K562 (cell line): ENCODE data around the gene LAT. TPM values are rescaled to one million over a fixed set of nuclear protein-coding genes. Genes with fewer than 3 reads are reported as not detected.
A peak's percentile ranks its signal among the peaks of the same experiment; 100 is the strongest.

ENCODE experiments used
- EWSR1 ChIP-seq: fragments of 450-650 bp; IDR thresholded peaks from 2 replicates; pipeline ENCODE4 v1.6.1; 2018; ENCODE audit warnings: borderline replicate concordance, mild to moderate bottlenecking, low read depth, moderate library complexity; ENCODE audit not compliant: partially characterized antibody
- KDM1A ChIP-seq, 2 experiments: fragments of 450-650 bp; IDR thresholded peaks; 2 replicates each; pipeline ENCODE4 v1.6.1; 2016; ENCODE audit warnings: mild to moderate bottlenecking in 2 of 2
- NR3C1 ChIP-seq: sonication (generic); formaldehyde crosslinking; IDR thresholded peaks from 2 replicates; pipeline ENCODE4 v1.8.1; 2022; ENCODE audit warnings: missing genetic modification reagents
- PRMT5 ChIP-seq: sonication (generic); formaldehyde crosslinking; IDR thresholded peaks from 2 replicates; pipeline ENCODE4 v1.5.0; 2020; ENCODE audit warnings: missing genetic modification reagents
- RBM14 ChIP-seq: fragments of 200-400 bp; formaldehyde crosslinking; IDR thresholded peaks from 2 replicates; pipeline ENCODE4 v1.6.1; 2018; ENCODE audit warnings: low read depth, mild to moderate bottlenecking, low read length, moderate library complexity, borderline replicate concordance; ENCODE audit not compliant: insufficient read depth
- RCOR1 ChIP-seq, 2 experiments: IDR thresholded peaks; 2 replicates each; pipeline ENCODE4 v1.6.1; 2012; ENCODE audit warnings: low read depth in 2 of 2, low read length in 2 of 2, borderline replicate concordance in 1 of 2, improper control_type of control experiment in 1 of 2
- RFX1 ChIP-seq: fragments of 450-650 bp; IDR thresholded peaks from 2 replicates; pipeline ENCODE4 v1.6.1; 2016; ENCODE audit warnings: mild to moderate bottlenecking, moderate library complexity
- SIN3B ChIP-seq: fragments of 450-650 bp; IDR thresholded peaks from 2 replicates; pipeline ENCODE4 v1.6.1; 2017; ENCODE audit warnings: low read depth, mild to moderate bottlenecking, moderate library complexity
- SIX5 ChIP-seq, 2 experiments: IDR thresholded peaks; 2 replicates each; pipeline ENCODE4 v1.6.1; 2011; ENCODE audit warnings: low read length in 2 of 2, borderline replicate concordance in 1 of 2, low read depth in 1 of 2, mild to moderate bottlenecking in 1 of 2, moderate library complexity in 1 of 2; ENCODE audit not compliant: insufficient read depth in 1 of 2
- TAF7 ChIP-seq: fragments of 450-650 bp; IDR thresholded peaks from 2 replicates; pipeline ENCODE4 v1.6.1; 2016; ENCODE audit warnings: missing genetic modification characterization, missing compliant biosample characterization
- U2AF2 ChIP-seq: fragments of 200-400 bp; formaldehyde crosslinking; optimal IDR thresholded peaks from 2 replicates; pipeline ENCODE3; 2017; ENCODE audit warnings: low read depth, mild to moderate bottlenecking, low read length
- ZNF445 ChIP-seq: fragments of 250-450 bp; sonication (Bioruptor Pico); IDR thresholded peaks from 2 replicates; pipeline ENCODE4 v1.4.0; 2020; ENCODE audit warnings: low read depth, mild to moderate bottlenecking, moderate library complexity
- polyA plus RNA-seq, 8 experiments: library from polyadenylated mRNA; depleted of rRNA in 4 of 8; stranded (reverse) in 5 of 8; unstranded in 3 of 8; fragments of >200 nt; fragmentation: Nextera tagmentation in 2 of 8; fragmentation: Illumina TruSeq in 1 of 8; extraction: Ambion mirVana in 2 of 8; extraction: Trizol in 1 of 8; gene quantifications; 2 replicates each; pipeline versions ENCODE4 v1.2.1 to v1.2.3, GENCODE V29; 2011 to 2014; ENCODE audit warnings: inconsistent platforms in 1 of 8, missing spikeins in 1 of 8
- total RNA-seq, 7 experiments: library from RNA; depleted of rRNA in 6 of 7; stranded (reverse); fragments of >200 nt in 6 of 7; fragmentation: Illumina TruSeq in 2 of 7; extraction: Trizol in 2 of 7; gene quantifications; 2 replicates each; pipeline versions ENCODE4 v1.2.1 to v1.2.3, GENCODE V29; 2011 to 2021; ENCODE audit warnings: low replicate concordance in 1 of 7
- TF ChIP-seq, protein P1 (sequence below): fragments of 250-450 bp; sonication (Bioruptor Pico); IDR thresholded peaks from 2 replicates; pipeline ENCODE4 v1.4.0; 2020; ENCODE audit warnings: mild to moderate bottlenecking, moderate library complexity, borderline replicate concordance
- TF ChIP-seq, protein P2 (sequence below): sonication (generic); formaldehyde crosslinking; IDR thresholded peaks from 2 replicates; pipeline ENCODE4 v1.8.1; 2023; ENCODE audit warnings: missing genetic modification reagents, mild to moderate bottlenecking, borderline replicate concordance
- TF ChIP-seq, protein P3 (sequence below): sonication (generic); formaldehyde crosslinking; IDR thresholded peaks from 2 replicates; pipeline ENCODE4 v1.8.1; 2023; ENCODE audit warnings: mild to moderate bottlenecking, missing genetic modification reagents, moderate library complexity
- TF ChIP-seq, protein P4 (sequence below): sonication (generic); formaldehyde crosslinking; IDR thresholded peaks from 2 replicates; pipeline ENCODE4 v1.8.0; 2022; ENCODE audit warnings: mild to moderate bottlenecking, low read depth, missing genetic modification reagents

Gene LAT
- total and polyA plus RNA-seq, 9 of the 15 experiments (the other 6 are each of a cell fraction or from before 2014, with no cell fraction given), result 0.40 to 4.2 (median 1.3) TPM

DNA sequence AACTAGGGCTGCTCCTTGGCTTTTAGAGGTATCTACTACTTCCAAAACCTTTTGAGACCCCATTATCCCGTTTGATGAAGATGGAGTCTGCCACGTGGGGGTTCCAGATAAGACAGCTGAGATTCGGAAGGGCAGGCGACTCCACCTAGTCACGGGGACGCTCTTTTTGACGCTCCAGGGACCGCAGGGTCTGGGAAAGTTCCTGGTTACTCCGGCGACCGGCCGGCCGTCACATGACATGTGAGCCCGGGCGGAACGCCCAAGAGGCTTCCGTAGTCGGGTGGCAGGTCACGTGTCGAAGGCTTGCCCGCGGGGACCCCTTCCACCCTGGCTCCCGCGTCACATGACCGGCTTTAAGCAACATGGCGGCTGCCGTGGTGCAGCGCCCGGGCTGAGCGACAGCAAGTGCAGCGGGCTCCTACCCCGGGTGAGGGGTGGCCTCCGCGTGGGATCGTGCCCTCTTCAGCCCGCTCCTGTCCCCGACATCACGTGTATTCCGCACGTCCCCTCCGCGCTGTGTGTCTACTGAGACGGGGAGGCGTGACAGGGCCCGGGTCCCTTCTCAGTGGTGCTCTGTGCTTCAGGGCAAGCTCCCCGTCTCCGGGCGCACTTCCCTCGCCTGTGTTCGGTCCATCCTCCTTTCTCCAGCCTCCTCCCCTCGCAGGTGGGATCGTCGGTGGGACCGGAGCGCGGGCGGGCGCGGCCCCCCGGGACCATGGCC is 10.3 kb upstream of the LAT start, which contains the start of gene SPNS1 (continued):
- TF ChIP-seq, protein P1, sequence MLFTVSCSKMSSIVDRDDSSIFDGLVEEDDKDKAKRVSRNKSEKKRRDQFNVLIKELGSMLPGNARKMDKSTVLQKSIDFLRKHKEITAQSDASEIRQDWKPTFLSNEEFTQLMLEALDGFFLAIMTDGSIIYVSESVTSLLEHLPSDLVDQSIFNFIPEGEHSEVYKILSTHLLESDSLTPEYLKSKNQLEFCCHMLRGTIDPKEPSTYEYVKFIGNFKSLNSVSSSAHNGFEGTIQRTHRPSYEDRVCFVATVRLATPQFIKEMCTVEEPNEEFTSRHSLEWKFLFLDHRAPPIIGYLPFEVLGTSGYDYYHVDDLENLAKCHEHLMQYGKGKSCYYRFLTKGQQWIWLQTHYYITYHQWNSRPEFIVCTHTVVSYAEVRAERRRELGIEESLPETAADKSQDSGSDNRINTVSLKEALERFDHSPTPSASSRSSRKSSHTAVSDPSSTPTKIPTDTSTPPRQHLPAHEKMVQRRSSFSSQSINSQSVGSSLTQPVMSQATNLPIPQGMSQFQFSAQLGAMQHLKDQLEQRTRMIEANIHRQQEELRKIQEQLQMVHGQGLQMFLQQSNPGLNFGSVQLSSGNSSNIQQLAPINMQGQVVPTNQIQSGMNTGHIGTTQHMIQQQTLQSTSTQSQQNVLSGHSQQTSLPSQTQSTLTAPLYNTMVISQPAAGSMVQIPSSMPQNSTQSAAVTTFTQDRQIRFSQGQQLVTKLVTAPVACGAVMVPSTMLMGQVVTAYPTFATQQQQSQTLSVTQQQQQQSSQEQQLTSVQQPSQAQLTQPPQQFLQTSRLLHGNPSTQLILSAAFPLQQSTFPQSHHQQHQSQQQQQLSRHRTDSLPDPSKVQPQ (CRISPR knock-in tag), result peak; percentile 82; the same call in 1 of the 2 replicates
- TF ChIP-seq NR3C1 (CRISPR knock-in tag) (no peak), ZNF445 (CRISPR knock-in tag) (no peak), RFX1 (peak; percentile 90), SIN3B (peak; percentile 100), KDM1A (IDR thresholded peaks at IDR 0.05) (peak; percentile 93 to 95), TAF7 (tag) (peak; percentile 90), SIX5 (IDR thresholded peaks at IDR 0.05; ENCODE audit: borderline replicate concordance in 1 of 2, insufficient read depth in 1 of 2, low read depth in 1 of 2, low read length in 2 of 2) (peak; percentile 42 to 61; a peak in 3 of 4 replicates), RBM14 (0 out of 2 replicates have a peak, but pooled peaks have one; percentile 47), RCOR1 (IDR thresholded peaks at IDR 0.05; ENCODE audit: borderline replicate concordance in 1 of 2, low read depth in 2 of 2, low read length in 2 of 2) (peak in 1 of 2 experiments; percentile 88; a peak in 2 of 4 replicates), EWSR1 (no peak), U2AF2 (no peak), PRMT5 (CRISPR knock-in tag) (peak; percentile 14; the same call in 1 of the 2 replicates)
- TF ChIP-seq, protein P2, sequence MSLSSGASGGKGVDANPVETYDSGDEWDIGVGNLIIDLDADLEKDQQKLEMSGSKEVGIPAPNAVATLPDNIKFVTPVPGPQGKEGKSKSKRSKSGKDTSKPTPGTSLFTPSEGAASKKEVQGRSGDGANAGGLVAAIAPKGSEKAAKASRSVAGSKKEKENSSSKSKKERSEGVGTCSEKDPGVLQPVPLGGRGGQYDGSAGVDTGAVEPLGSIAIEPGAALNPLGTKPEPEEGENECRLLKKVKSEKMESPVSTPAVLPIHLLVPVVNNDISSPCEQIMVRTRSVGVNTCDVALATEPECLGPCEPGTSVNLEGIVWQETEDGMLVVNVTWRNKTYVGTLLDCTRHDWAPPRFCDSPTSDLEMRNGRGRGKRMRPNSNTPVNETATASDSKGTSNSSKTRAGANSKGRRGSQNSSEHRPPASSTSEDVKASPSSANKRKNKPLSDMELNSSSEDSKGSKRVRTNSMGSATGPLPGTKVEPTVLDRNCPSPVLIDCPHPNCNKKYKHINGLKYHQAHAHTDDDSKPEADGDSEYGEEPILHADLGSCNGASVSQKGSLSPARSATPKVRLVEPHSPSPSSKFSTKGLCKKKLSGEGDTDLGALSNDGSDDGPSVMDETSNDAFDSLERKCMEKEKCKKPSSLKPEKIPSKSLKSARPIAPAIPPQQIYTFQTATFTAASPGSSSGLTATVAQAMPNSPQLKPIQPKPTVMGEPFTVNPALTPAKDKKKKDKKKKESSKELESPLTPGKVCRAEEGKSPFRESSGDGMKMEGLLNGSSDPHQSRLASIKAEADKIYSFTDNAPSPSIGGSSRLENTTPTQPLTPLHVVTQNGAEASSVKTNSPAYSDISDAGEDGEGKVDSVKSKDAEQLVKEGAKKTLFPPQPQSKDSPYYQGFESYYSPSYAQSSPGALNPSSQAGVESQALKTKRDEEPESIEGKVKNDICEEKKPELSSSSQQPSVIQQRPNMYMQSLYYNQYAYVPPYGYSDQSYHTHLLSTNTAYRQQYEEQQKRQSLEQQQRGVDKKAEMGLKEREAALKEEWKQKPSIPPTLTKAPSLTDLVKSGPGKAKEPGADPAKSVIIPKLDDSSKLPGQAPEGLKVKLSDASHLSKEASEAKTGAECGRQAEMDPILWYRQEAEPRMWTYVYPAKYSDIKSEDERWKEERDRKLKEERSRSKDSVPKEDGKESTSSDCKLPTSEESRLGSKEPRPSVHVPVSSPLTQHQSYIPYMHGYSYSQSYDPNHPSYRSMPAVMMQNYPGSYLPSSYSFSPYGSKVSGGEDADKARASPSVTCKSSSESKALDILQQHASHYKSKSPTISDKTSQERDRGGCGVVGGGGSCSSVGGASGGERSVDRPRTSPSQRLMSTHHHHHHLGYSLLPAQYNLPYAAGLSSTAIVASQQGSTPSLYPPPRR (CRISPR knock-in tag), result peak; percentile 75; the same call in 1 of the 2 replicates
- TF ChIP-seq, protein P3, sequence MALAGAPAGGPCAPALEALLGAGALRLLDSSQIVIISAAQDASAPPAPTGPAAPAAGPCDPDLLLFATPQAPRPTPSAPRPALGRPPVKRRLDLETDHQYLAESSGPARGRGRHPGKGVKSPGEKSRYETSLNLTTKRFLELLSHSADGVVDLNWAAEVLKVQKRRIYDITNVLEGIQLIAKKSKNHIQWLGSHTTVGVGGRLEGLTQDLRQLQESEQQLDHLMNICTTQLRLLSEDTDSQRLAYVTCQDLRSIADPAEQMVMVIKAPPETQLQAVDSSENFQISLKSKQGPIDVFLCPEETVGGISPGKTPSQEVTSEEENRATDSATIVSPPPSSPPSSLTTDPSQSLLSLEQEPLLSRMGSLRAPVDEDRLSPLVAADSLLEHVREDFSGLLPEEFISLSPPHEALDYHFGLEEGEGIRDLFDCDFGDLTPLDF (CRISPR knock-in tag), result no peak; the same call in 1 of the 2 replicates
- TF ChIP-seq, protein P4, sequence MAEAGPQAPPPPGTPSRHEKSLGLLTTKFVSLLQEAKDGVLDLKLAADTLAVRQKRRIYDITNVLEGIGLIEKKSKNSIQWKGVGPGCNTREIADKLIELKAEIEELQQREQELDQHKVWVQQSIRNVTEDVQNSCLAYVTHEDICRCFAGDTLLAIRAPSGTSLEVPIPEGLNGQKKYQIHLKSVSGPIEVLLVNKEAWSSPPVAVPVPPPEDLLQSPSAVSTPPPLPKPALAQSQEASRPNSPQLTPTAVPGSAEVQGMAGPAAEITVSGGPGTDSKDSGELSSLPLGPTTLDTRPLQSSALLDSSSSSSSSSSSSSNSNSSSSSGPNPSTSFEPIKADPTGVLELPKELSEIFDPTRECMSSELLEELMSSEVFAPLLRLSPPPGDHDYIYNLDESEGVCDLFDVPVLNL (CRISPR knock-in tag), result peak; percentile 78
